RCC 7860 (cell line): ENCODE measurements around the gene BAIAP2L2.
"Not testable (repeated sequence)": the region's sequence is repeated elsewhere in the genome, so short reads cannot be mapped to it uniquely, and the experiment has no call there.

Experiments used
- DNase-seq: peaks from one replicate; pipeline ENCODE4 v3.0.0-alpha.2; 2015; ENCODE audit warnings: low spot score
- FAIRE-seq: peaks from 2 replicates; lab custom pipeline; 2012; peaks lifted over from hg19 to GRCh38; lab: Jason Lieb, UNC

The BAIAP2L2 gene

GRCh38 chr22:38082986-38083710, 27.3 kb downstream of the BAIAP2L2 start:
- FAIRE-seq (no peak), DNase-seq (no peak)

- DNase-seq, result no peak
- no peak for FAIRE-seq
Observed at GRCh38 chr22:38081941-38082828, 28.3 kb downstream of the BAIAP2L2 start.

GRCh38 chr22:38081636-38081940, 28.9 kb downstream of the BAIAP2L2 start:
- no peak for FAIRE-seq
- no peak for DNase-seq

GRCh38 chr22:38080850-38081635, 29.4 kb downstream of the BAIAP2L2 start:
- DNase-seq (no peak), FAIRE-seq (no peak)

GRCh38 chr22:38080474-38080849, 30.0 kb downstream of the BAIAP2L2 start:
- DNase-seq (no peak), FAIRE-seq (no peak)

- DNase-seq (no peak), FAIRE-seq (no peak)
Observed at GRCh38 chr22:38079804-38080203, 30.7 kb downstream of the BAIAP2L2 start.

- not testable (repeated sequence) for DNase-seq, FAIRE-seq
Observed at GRCh38 chr22:38079208-38079607, 31.3 kb downstream of the BAIAP2L2 start.

- no peak for DNase-seq
- FAIRE-seq, result no peak
Observed at GRCh38 chr22:38078046-38078840, 32.2 kb downstream of the BAIAP2L2 start.

- FAIRE-seq (no peak), DNase-seq (no peak)
Observed at GRCh38 chr22:38077595-38077994, 32.9 kb downstream of the BAIAP2L2 start.

GRCh38 chr22:38077096-38077495, 33.4 kb downstream of the BAIAP2L2 start:
- FAIRE-seq (no peak), DNase-seq (no peak)

- DNase-seq (no peak), FAIRE-seq (no peak)
Observed at GRCh38 chr22:38075961-38076360, 34.5 kb downstream of the BAIAP2L2 start.

- no peak for FAIRE-seq
- no peak for DNase-seq
Observed at GRCh38 chr22:38075105-38075825, 35.2 kb downstream of the BAIAP2L2 start.

GRCh38 chr22:38074181-38075104, 36.0 kb downstream of the BAIAP2L2 start:
- DNase-seq (no peak), FAIRE-seq (no peak)

- FAIRE-seq (no peak), DNase-seq (no peak)
Observed at GRCh38 chr22:38073150-38074130, 37.0 kb downstream of the BAIAP2L2 start.

- FAIRE-seq (no peak), DNase-seq (no peak)
Observed at GRCh38 chr22:38072322-38073149, 37.9 kb downstream of the BAIAP2L2 start.

- no peak for FAIRE-seq
- no peak for DNase-seq
Observed at GRCh38 chr22:38071421-38072321, 38.8 kb downstream of the BAIAP2L2 start.
